HEK293 (cell line): ENCODE measurements around the gene CNTNAP1.

Experiments
- CTCF ChIA-PET: fragments of 350-600 bp; formaldehyde crosslinking; extraction: SDS; loops from one replicate; lab custom pipeline; 2021; ENCODE audit warnings: antibody characterized with exemption; lab: Yijun Ruan, JAX
- POLR2A ChIA-PET: fragments of 300-600 bp; formaldehyde crosslinking; extraction: SDS; loops from one replicate; lab custom pipeline; 2020; ENCODE audit warnings: antibody characterized with exemption, inconsistent platforms; lab: Yijun Ruan, JAX
- H3K27ac ChIP-seq: fragments of 200-500 bp; sonication (Bioruptor generic); 2 replicates; pipeline ENCODE4 v1.5.1; 2014; ENCODE audit warnings: low read depth, low read length, control low read depth, inconsistent platforms; ENCODE audit errors: extremely low read depth
- H3K36me3 ChIP-seq, 2 experiments: fragments of 200-500 bp in 1 of 2; sonication (Bioruptor generic) in 1 of 2; 1 replicate in 1 of 2; 2 replicates in 1 of 2; pipeline ENCODE4 v1.5.1; 2014 to 2017; ENCODE audit warnings: inconsistent platforms in 2 of 2, low read length in 2 of 2; ENCODE audit not compliant: control insufficient read depth in 2 of 2, insufficient read depth in 1 of 2
- H3K4me1 ChIP-seq: fragments of 200-500 bp; sonication (Bioruptor generic); 2 replicates; pipeline ENCODE4 v1.5.1; 2014; ENCODE audit warnings: mild to moderate bottlenecking, low read length, inconsistent platforms; ENCODE audit not compliant: control insufficient read depth, insufficient read depth
- H3K4me3 ChIP-seq: 2 replicates; pipeline ENCODE4 v1.5.1; 2011; ENCODE audit warnings: low read depth, mild to moderate bottlenecking, control low read depth, low read length, moderate library complexity
- H3K9me3 ChIP-seq: fragments of 200-500 bp; sonication (Bioruptor generic); 2 replicates; pipeline ENCODE4 v1.5.1; 2014; ENCODE audit warnings: low read depth, low read length, inconsistent platforms; ENCODE audit not compliant: control insufficient read depth, insufficient read depth
- BCL11A ChIP-seq: fragments of 450-650 bp; formaldehyde crosslinking; IDR thresholded peaks from 2 replicates; pipeline ENCODE4 v1.5.1; 2016; ENCODE audit warnings: low read depth, missing biosample characterization, missing genetic modification characterization
- BCL11B ChIP-seq: fragments of 450-650 bp; formaldehyde crosslinking; IDR thresholded peaks from 2 replicates; pipeline ENCODE4 v1.5.1; 2016; ENCODE audit warnings: low read depth, missing biosample characterization, missing genetic modification characterization
- FEZF1 ChIP-seq: fragments of 450-650 bp; formaldehyde crosslinking; IDR thresholded peaks from 2 replicates; pipeline ENCODE4 v1.5.1; 2016; ENCODE audit warnings: missing biosample characterization, missing genetic modification characterization
- KLF10 ChIP-seq: fragments of 450-650 bp; IDR thresholded peaks from 2 replicates; pipeline ENCODE4 v1.5.1; 2018; ENCODE audit warnings: missing biosample characterization, mild to moderate bottlenecking, missing genetic modification characterization
- PRDM1 ChIP-seq: fragments of 450-650 bp; formaldehyde crosslinking; IDR thresholded peaks from 2 replicates; pipeline ENCODE4; 2016; ENCODE audit warnings: missing biosample characterization, missing genetic modification characterization
- REPIN1 ChIP-seq: fragments of 450-650 bp; formaldehyde crosslinking; IDR thresholded peaks from 2 replicates; pipeline ENCODE4 v1.5.1; 2017; ENCODE audit warnings: missing biosample characterization, missing genetic modification characterization, low read depth
- SCRT1 ChIP-seq: fragments of 450-650 bp; formaldehyde crosslinking; IDR thresholded peaks from 2 replicates; pipeline ENCODE4 v1.5.1; 2016; ENCODE audit warnings: missing biosample characterization, missing genetic modification characterization, borderline replicate concordance
- WT1 ChIP-seq: fragments of 450-650 bp; formaldehyde crosslinking; IDR thresholded peaks from 2 replicates; pipeline ENCODE4 v1.5.1; 2016; ENCODE audit warnings: missing biosample characterization, missing genetic modification characterization
- ZBTB20 ChIP-seq: fragments of 450-650 bp; formaldehyde crosslinking; IDR thresholded peaks from 2 replicates; pipeline ENCODE4 v1.5.1; 2016; ENCODE audit warnings: missing biosample characterization, missing genetic modification characterization
- ZBTB26 ChIP-seq: fragments of 450-650 bp; formaldehyde crosslinking; optimal IDR thresholded peaks from 2 replicates; pipeline ENCODE3; 2016; ENCODE audit warnings: missing biosample characterization, mild to moderate bottlenecking, missing genetic modification characterization
- ZBTB48 ChIP-seq: fragments of 450-650 bp; formaldehyde crosslinking; IDR thresholded peaks from 2 replicates; pipeline ENCODE4 v1.5.1; 2016; ENCODE audit warnings: missing biosample characterization, missing genetic modification characterization
- ZNF223 ChIP-seq: fragments of 450-650 bp; formaldehyde crosslinking; IDR thresholded peaks from 2 replicates; pipeline ENCODE4 v1.5.1; 2016; ENCODE audit warnings: missing biosample characterization, missing genetic modification characterization
- ZNF23 ChIP-seq: fragments of 450-650 bp; formaldehyde crosslinking; IDR thresholded peaks from 2 replicates; pipeline ENCODE4 v1.5.1; 2016; ENCODE audit warnings: missing biosample characterization, missing genetic modification characterization, borderline replicate concordance
- ZNF239 ChIP-seq: fragments of 450-650 bp; formaldehyde crosslinking; IDR thresholded peaks from 2 replicates; pipeline ENCODE4 v1.5.1; 2016; ENCODE audit warnings: missing biosample characterization, missing genetic modification characterization
- ZNF280D ChIP-seq: fragments of 450-650 bp; formaldehyde crosslinking; IDR thresholded peaks from 2 replicates; pipeline ENCODE4 v1.5.1; 2016; ENCODE audit warnings: missing biosample characterization, missing genetic modification characterization
- ZNF292 ChIP-seq: fragments of 450-650 bp; formaldehyde crosslinking; IDR thresholded peaks from 2 replicates; pipeline ENCODE4 v1.5.1; 2016; ENCODE audit warnings: low read depth, missing biosample characterization, missing genetic modification characterization, borderline replicate concordance
- ZNF302 ChIP-seq: fragments of 450-650 bp; formaldehyde crosslinking; IDR thresholded peaks from 2 replicates; pipeline ENCODE4 v1.5.1; 2016; ENCODE audit warnings: missing biosample characterization, missing genetic modification characterization, low read depth
- ZNF510 ChIP-seq: fragments of 450-650 bp; formaldehyde crosslinking; IDR thresholded peaks from 2 replicates; pipeline ENCODE4 v1.5.1; 2018; ENCODE audit warnings: mild to moderate bottlenecking, missing genetic modification characterization, missing biosample characterization; ENCODE audit not compliant: insufficient replicate concordance
- ZNF544 ChIP-seq: fragments of 450-650 bp; formaldehyde crosslinking; IDR thresholded peaks from 2 replicates; pipeline ENCODE4 v1.5.0; 2017; ENCODE audit warnings: missing biosample characterization, missing genetic modification characterization
- ZNF549 ChIP-seq: fragments of 450-650 bp; IDR thresholded peaks from 2 replicates; pipeline ENCODE4 v1.5.1; 2018; ENCODE audit warnings: missing biosample characterization, missing genetic modification characterization, mild to moderate bottlenecking, inconsistent platforms, moderate library complexity
- ZNF639 ChIP-seq: fragments of 450-650 bp; formaldehyde crosslinking; IDR thresholded peaks from 2 replicates; pipeline ENCODE4 v1.5.1; 2016; ENCODE audit warnings: missing biosample characterization, missing genetic modification characterization
- ZNF677 ChIP-seq: fragments of 450-650 bp; IDR thresholded peaks from 2 replicates; pipeline ENCODE4 v1.5.0; 2018; ENCODE audit warnings: missing biosample characterization, mild to moderate bottlenecking, missing genetic modification characterization, moderate library complexity
- ZNF704 ChIP-seq: fragments of 450-650 bp; formaldehyde crosslinking; IDR thresholded peaks from 2 replicates; pipeline ENCODE4 v1.5.1; 2016; ENCODE audit warnings: missing biosample characterization, missing genetic modification characterization
- ZNF76 ChIP-seq: fragments of 450-650 bp; formaldehyde crosslinking; IDR thresholded peaks from 2 replicates; pipeline ENCODE4; 2016; ENCODE audit warnings: low read depth, missing biosample characterization, missing genetic modification characterization, borderline replicate concordance
- ZNF791 ChIP-seq: fragments of 450-650 bp; formaldehyde crosslinking; IDR thresholded peaks from 2 replicates; pipeline ENCODE4 v1.5.1; 2016; ENCODE audit warnings: missing biosample characterization, missing genetic modification characterization
- ZNF837 ChIP-seq: fragments of 450-650 bp; formaldehyde crosslinking; IDR thresholded peaks from 2 replicates; pipeline ENCODE4 v1.5.1; 2016; ENCODE audit warnings: missing biosample characterization, missing genetic modification characterization
- ZSCAN16 ChIP-seq: fragments of 450-650 bp; formaldehyde crosslinking; IDR thresholded peaks from 2 replicates; pipeline ENCODE4 v1.5.1; 2016; ENCODE audit warnings: missing biosample characterization, missing genetic modification characterization
- ZSCAN23 ChIP-seq: fragments of 450-650 bp; formaldehyde crosslinking; IDR thresholded peaks from 2 replicates; pipeline ENCODE4 v1.5.1; 2016; ENCODE audit warnings: missing biosample characterization, missing genetic modification characterization
- ZSCAN4 ChIP-seq: fragments of 450-650 bp; formaldehyde crosslinking; IDR thresholded peaks from 2 replicates; pipeline ENCODE4 v1.5.1; 2017; ENCODE audit warnings: missing biosample characterization, missing genetic modification characterization

Gene CNTNAP1

DNA sequence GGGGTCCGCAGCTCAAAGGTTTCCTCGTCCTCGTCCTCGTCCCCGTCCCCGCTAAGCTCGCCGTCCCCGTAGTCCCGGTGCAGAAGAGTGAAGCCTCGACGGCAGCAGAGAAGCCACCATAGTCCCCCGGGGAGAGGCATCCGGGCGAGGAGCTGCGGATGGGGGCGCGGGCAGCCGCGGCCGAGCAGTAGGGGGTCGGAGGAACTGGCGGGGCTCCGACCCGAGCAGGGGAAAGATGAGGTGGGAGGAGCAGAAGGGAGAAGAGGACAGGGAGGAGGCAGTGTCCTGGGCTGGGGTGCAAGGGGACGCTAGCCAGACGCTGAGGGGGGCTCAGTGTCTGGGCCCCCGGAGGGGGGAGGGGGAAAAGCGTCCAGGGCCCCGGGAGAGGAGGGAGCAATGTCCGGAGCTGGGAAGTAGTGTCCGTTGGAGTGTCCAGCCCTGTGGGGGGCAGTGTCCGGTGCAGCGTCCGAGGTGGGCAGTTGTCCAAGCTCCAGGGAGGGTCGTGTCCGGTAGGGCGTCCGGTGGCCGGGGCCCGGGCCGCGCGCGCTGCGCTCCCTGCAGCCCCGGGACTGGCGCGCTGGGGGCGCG lies 5.8 kb upstream of the CNTNAP1 start, which contains the start of gene PLEKHH3:
Gene PLEKHH3 (minus strand): TSS at position 571 of the 588 bp plus-strand sequence. CDS start 431 bp downstream, at position 140.
- CTCF ChIA-PET = interaction anchor here (0.6 to 3.3 kb wide), 10 partner anchors 11 to 287 kb away, joined by 3 to 22 read pairs (median 4); partner anchors contain the start of genes PSMC3IP and RAMP2
- Histone ChIP-seq H3K9me3 (no peaks in the 10 kb centered on the region), H3K4me3 (peak within 1 kb of the TSS; percentile 82), H3K36me3 (peaks cover 0 to 23% of the 10 kb centered on the region in 2 experiments; a peak in 1 of 3 replicates), H3K4me1 (peaks cover 18% of the 10 kb centered on the region), H3K27ac (peak within 1 kb of the TSS; percentile 90)
- POLR2A ChIA-PET = interaction anchor here (0.6 to 6.1 kb wide), 16 partner anchors 9 to 802 kb away, joined by 3 to 56 read pairs (median 6); partner anchors contain the start of genes CAVIN1, NAGLU, PSMC3IP and RETREG3
- TF ChIP-seq ZNF837 = no peak
- no peak for TF ChIP-seq PRDM1
- TF ChIP-seq ZSCAN23 = no peak
- TF ChIP-seq ZNF23 (tag by site-specific recombination) = no peak
- peak; percentile 63 for TF ChIP-seq ZNF639 (tag by site-specific recombination)
- peak; percentile 42 for TF ChIP-seq WT1 (tag by site-specific recombination)
- peak; percentile 99 for TF ChIP-seq ZBTB20
- no peak for TF ChIP-seq ZNF704 (tag by site-specific recombination)
- no peak for TF ChIP-seq KLF10 (tag by site-specific recombination)
- no peak for TF ChIP-seq SCRT1 (tag by site-specific recombination)
- peak; percentile 35; the same call in 1 of the 2 replicates for TF ChIP-seq ZSCAN4
- no peak for TF ChIP-seq ZNF510 (tag by site-specific recombination)
- TF ChIP-seq ZNF292 (tag by site-specific recombination) = no peak
- peak; percentile 99 for TF ChIP-seq BCL11B (tag by site-specific recombination)
- TF ChIP-seq ZNF239 (tag by site-specific recombination) = 0 out of 2 replicates have a peak, but pooled peaks have one; percentile 43
- TF ChIP-seq ZNF223 (tag by site-specific recombination) = peak; percentile 92
- no peak for TF ChIP-seq ZNF544 (tag by site-specific recombination)
- no peak for TF ChIP-seq ZNF791
- 0 out of 2 replicates have a peak, but pooled peaks have one; percentile 5 for TF ChIP-seq ZNF677 (tag by site-specific recombination)
- TF ChIP-seq FEZF1 = peak; percentile 23; the same call in 1 of the 2 replicates
- no peak for TF ChIP-seq ZNF549 (tag by site-specific recombination)
- 0 out of 2 replicates have a peak, but pooled peaks have one; percentile 37 for TF ChIP-seq ZSCAN16 (tag by site-specific recombination)
- no peak for TF ChIP-seq ZNF302 (tag by site-specific recombination)
- TF ChIP-seq REPIN1 (tag by site-specific recombination) = no peak
- TF ChIP-seq ZNF280D (tag by site-specific recombination) = no peak
- peak; percentile 91 for TF ChIP-seq ZBTB26 (tag by site-specific recombination)
- TF ChIP-seq ZNF76 (tag by site-specific recombination) = peak; percentile 56; the same call in 1 of the 2 replicates
- peak; percentile 84 for TF ChIP-seq ZBTB48 (tag by site-specific recombination)
- TF ChIP-seq BCL11A (tag by site-specific recombination) = peak; percentile 99
